ENCODE measurements around the gene PYGO2. TPM values are rescaled to one million over a fixed set of nuclear protein-coding genes. Genes with fewer than 3 reads are reported as not detected.

Gene PYGO2
- total RNA-seq, 1 donor from 2014 or later: 27.4 TPM

DNA sequence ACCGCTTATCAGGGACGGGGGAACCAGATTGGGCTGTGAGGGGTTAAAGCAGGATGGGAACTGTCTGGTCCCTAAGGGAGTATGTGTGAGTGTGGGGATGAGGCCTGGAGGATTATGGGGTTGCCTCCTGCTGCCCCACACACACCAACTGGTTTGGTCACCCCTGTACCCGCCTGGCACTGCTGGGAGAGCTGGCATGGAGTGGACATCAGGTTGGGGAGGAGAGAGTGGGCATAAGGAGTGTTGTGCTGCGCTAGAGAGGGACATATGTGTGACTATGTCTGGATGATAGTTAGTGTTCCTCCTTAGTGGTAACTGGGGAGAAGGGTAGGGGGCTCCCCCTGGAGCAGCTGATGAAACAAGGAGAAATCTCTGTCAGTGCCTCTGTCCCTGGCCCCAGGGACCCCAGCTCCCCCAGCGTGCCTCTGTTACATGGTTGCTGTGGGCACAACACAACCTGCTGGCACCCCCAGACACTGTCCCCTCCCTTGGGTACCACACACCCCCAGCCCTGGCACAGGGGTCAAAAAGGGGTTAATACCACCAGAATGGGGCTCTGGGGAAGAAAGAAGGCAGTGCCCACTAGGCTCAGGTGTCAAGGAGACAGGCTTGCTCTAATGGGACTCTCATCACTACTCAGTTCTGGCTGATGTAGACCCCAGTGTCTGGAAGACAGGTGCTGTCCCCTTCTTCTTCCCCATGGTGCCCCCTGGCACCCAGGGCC is 42.9 kb upstream of the PYGO2 start:
- peaks cover 62% of the 10 kb centered on the region for H3K4me1 ChIP-seq
- peak overlapping the region; percentile 97 for H3K4me3 ChIP-seq
- no peaks in the 10 kb centered on the region for H3K9me3 ChIP-seq
- H3K27ac ChIP-seq: peak overlapping the region; percentile 91
- no peak for TF ChIP-seq CTCF (IDR thresholded peaks at IDR 0.05)
- ATAC-seq (no peak), DNase-seq (no peak)
- no peaks in the 10 kb centered on the region for H3K27me3 ChIP-seq (ENCODE audit: low read depth)
- H3K36me3 ChIP-seq: no peaks in the 10 kb centered on the region
- intact Hi-C loops (cut with DNase I): no loop called here

GRCh38 chr1:155003766-155004351 is 42.3 kb upstream of the PYGO2 start:
- intact Hi-C loops (cut with DNase I): no loop called here
- Histone ChIP-seq H3K36me3 (no peaks in the 10 kb centered on the region), H3K9me3 (no peaks in the 10 kb centered on the region), H3K4me3 (peak overlapping the region; percentile 97), H3K27me3 (ENCODE audit: low read depth) (no peaks in the 10 kb centered on the region), H3K4me1 (peaks cover 62% of the 10 kb centered on the region), H3K27ac (peak overlapping the region; percentile 91)
- DNase-seq: peak; percentile 78
- TF ChIP-seq CTCF (IDR thresholded peaks at IDR 0.05): no peak
- no peak for ATAC-seq

GRCh38 chr1:155003227-155003765 is 41.7 kb upstream of the PYGO2 start:
- peaks cover 60% of the 10 kb centered on the region for H3K4me1 ChIP-seq
- no peaks in the 10 kb centered on the region for H3K36me3 ChIP-seq
- H3K27ac ChIP-seq: peak overlapping the region; percentile 91
- H3K27me3 ChIP-seq (ENCODE audit: low read depth): no peaks in the 10 kb centered on the region
- H3K4me3 ChIP-seq: peak overlapping the region; percentile 97
- DNase-seq: no peak
- H3K9me3 ChIP-seq: no peaks in the 10 kb centered on the region
- ATAC-seq: no peak
- intact Hi-C loops (cut with DNase I): no loop called here
- no peak for TF ChIP-seq CTCF (IDR thresholded peaks at IDR 0.05)

GRCh38 chr1:155002464-155003226 is 41.1 kb upstream of the PYGO2 start, which contains the start of gene ZBTB7B:
ZBTB7B (plus strand) TSS chr1:155002802; CDS start chr1:155014661, 11,859 bp downstream.
- Histone ChIP-seq H3K27me3 (ENCODE audit: low read depth) (no peaks in the 10 kb centered on the region), H3K9me3 (no peaks in the 10 kb centered on the region), H3K4me3 (peak within 1 kb of the TSS; percentile 97), H3K4me1 (peaks cover 59% of the 10 kb centered on the region), H3K36me3 (no peaks in the 10 kb centered on the region), H3K27ac (peak within 1 kb of the TSS; percentile 91)
- DNase-seq (peak; percentile 80), ATAC-seq (peak; percentile 8 to 10)
- no peak for TF ChIP-seq CTCF (IDR thresholded peaks at IDR 0.05)
- intact Hi-C loops (cut with DNase I): no loop called here

DNA sequence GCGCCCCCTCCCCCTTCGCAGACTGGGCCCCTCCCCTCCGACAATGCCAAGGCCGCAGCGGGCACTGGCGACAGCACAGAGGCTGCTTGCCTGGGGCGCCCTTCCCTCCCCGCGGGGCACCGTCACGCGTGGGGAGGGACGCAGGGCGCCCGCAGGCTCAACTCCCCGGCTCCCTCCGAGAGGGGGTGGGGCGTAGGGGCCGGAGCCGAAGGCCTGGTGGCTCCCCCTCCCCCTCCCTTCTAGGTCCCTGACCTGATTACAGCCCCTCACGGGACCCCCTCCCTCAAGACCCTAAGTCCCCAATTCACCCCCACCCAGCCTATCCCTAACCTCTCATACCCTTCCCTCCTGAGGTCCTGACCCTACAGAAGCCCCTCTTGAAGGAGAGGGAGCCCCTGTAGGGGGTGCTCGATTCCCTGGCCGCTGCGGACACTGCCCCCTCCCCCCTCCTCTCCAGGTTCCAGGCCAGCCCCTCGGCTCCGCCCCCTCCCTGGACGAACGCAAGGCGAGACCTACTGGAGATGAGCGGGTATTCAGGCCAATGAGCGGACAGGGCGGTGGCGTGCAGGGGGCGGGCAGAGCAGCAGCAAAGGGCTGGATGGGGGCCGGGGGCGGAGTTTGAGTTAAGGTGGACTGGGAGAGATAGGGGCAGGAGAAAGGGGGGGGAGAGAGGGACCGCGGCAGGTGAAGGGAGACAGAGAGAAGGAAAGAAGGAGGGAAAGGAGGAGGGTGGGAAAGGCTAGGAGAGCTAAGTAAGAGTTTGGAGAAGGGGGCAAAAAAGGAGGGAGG is 40.3 kb upstream of the PYGO2 start:
- peak; percentile 100 for DNase-seq
- H3K4me3 ChIP-seq: peak overlapping the region; percentile 97
- intact Hi-C loops (cut with DNase I): no loop called here
- ATAC-seq: peak; percentile 86 to 92
- no peaks in the 10 kb centered on the region for H3K36me3 ChIP-seq
- peak overlapping the region; percentile 86 for H3K27ac ChIP-seq
- H3K9me3 ChIP-seq: no peaks in the 10 kb centered on the region
- peaks cover 54% of the 10 kb centered on the region for H3K4me1 ChIP-seq
- TF ChIP-seq CTCF (IDR thresholded peaks at IDR 0.05): peak; percentile 41
- no peaks in the 10 kb centered on the region for H3K27me3 ChIP-seq (ENCODE audit: low read depth)

Data from lower lobe of right lung (tissue), 2 donors.